GM23338 (cell line): Measurements from ENCODE around the gene HSPH1. TPM values are rescaled to one million over a fixed set of nuclear protein-coding genes. Genes with fewer than 3 reads are reported as not detected.

Experiments
- ATAC-seq: fragments of 200-7000 bp; cut with Tn5 transposase; 3 replicates; pipeline ENCODE4 v1.9.1; 2020
- DNase-seq: peaks from one replicate; pipeline ENCODE4 v3.0.0-alpha.2; 2015; ENCODE audit warnings: low spot score
- H2AFZ ChIP-seq: fragments of 200-600 bp; sonication (generic); 2 replicates; pipeline ENCODE4 v1.8.0; 2016; ENCODE audit warnings: antibody characterized with exemption, mild to moderate bottlenecking, moderate library complexity
- H3F3A ChIP-seq: fragments of 200-600 bp; sonication (generic); replicated peaks from 2 replicates; pipeline ENCODE4 v1.8.0; 2017; ENCODE audit warnings: antibody characterized with exemption, mixed run types, low read depth
- H3K27ac ChIP-seq: fragments of 200-600 bp; sonication (generic); 2 replicates; pipeline ENCODE4 v1.6.1; 2016; ENCODE audit warnings: low read depth
- H3K27me3 ChIP-seq: fragments of 200-600 bp; sonication (generic); 2 replicates; pipeline ENCODE4 v1.8.0; 2016; ENCODE audit warnings: mild to moderate bottlenecking, mixed run types, moderate library complexity; ENCODE audit not compliant: insufficient read depth
- H3K36me3 ChIP-seq: fragments of 200-600 bp; sonication (generic); 2 replicates; pipeline ENCODE4 v1.8.0; 2016; ENCODE audit warnings: mild to moderate bottlenecking; ENCODE audit not compliant: insufficient read depth
- H3K4me1 ChIP-seq: fragments of 200-600 bp; sonication (generic); 2 replicates; pipeline ENCODE4 v1.8.0; 2016; ENCODE audit warnings: mild to moderate bottlenecking, moderate library complexity; ENCODE audit not compliant: insufficient read depth
- H3K4me2 ChIP-seq: fragments of 200-600 bp; sonication (generic); 2 replicates; pipeline ENCODE4 v1.7.1; 2017; ENCODE audit warnings: mixed run types
- H3K4me3 ChIP-seq: fragments of 200-600 bp; sonication (generic); 2 replicates; pipeline ENCODE4 v1.6.1; 2016; ENCODE audit warnings: mixed run types
- H3K79me2 ChIP-seq: fragments of 200-600 bp; sonication (generic); replicated peaks from 2 replicates; pipeline ENCODE4 v1.8.0; 2017; ENCODE audit warnings: mild to moderate bottlenecking; ENCODE audit not compliant: insufficient read depth
- H3K9me2 ChIP-seq: fragments of 200-600 bp; sonication (generic); 2 replicates; pipeline ENCODE4 v1.8.0; 2017; ENCODE audit not compliant: insufficient read depth
- H4K20me1 ChIP-seq: fragments of 200-600 bp; sonication (generic); replicated peaks from 2 replicates; pipeline ENCODE4 v1.8.0; 2017; ENCODE audit warnings: mild to moderate bottlenecking; ENCODE audit not compliant: insufficient read depth
- H3K27ac Mint-ChIP-seq: 2 replicates; pipeline ENCODE4 v1.8.0; 2020; ENCODE audit warnings: inconsistent platforms, mild to moderate bottlenecking, moderate library complexity, mixed read lengths
- H3K27me3 Mint-ChIP-seq: 3 replicates; pipeline ENCODE4 v1.8.0; 2022; ENCODE audit warnings: low read depth, mild to moderate bottlenecking, moderate library complexity, mixed read lengths, inconsistent platforms; ENCODE audit not compliant: insufficient read depth, poor library complexity
- H3K36me3 Mint-ChIP-seq: 3 replicates; pipeline ENCODE4 v1.8.0; 2021; ENCODE audit warnings: low read depth, mild to moderate bottlenecking, inconsistent platforms, moderate library complexity, mixed read lengths
- H3K4me1 Mint-ChIP-seq: 3 replicates; pipeline ENCODE4 v1.8.0; 2020; ENCODE audit warnings: mild to moderate bottlenecking, inconsistent platforms, mixed read lengths
- H3K4me3 Mint-ChIP-seq: 3 replicates; pipeline ENCODE4 v1.8.0; 2021; ENCODE audit warnings: moderate library complexity, mild to moderate bottlenecking, inconsistent platforms, mixed read lengths
- H3K9me3 Mint-ChIP-seq: 3 replicates; pipeline ENCODE4 v1.8.0; 2020; ENCODE audit warnings: moderate library complexity, mild to moderate bottlenecking, inconsistent platforms, mixed read lengths
- CREB1 ChIP-seq: fragments of 250-450 bp; sonication (Bioruptor Pico); IDR thresholded peaks from 2 replicates; pipeline ENCODE4 v1.5.0; 2020; ENCODE audit warnings: low read depth, mild to moderate bottlenecking, moderate library complexity
- EZH2 ChIP-seq: fragments of 200-600 bp; sonication (generic); IDR thresholded peaks from one replicate; pipeline ENCODE4 v1.8.0; 2017; ENCODE audit warnings: antibody characterized with exemption, mild to moderate bottlenecking, low read depth; ENCODE audit not compliant: unreplicated experiment
- EZH2phosphoT487 ChIP-seq: fragments of 200-600 bp; sonication (generic); IDR thresholded peaks from one replicate; pipeline ENCODE4 v1.8.1; 2018; ENCODE audit warnings: antibody characterized with exemption; ENCODE audit not compliant: unreplicated experiment
- JUNB ChIP-seq: IDR thresholded peaks from one replicate; pipeline ENCODE4 v1.6.1; 2016; ENCODE audit warnings: antibody characterized with exemption; ENCODE audit not compliant: unreplicated experiment
- NANOG ChIP-seq: IDR thresholded peaks from 2 replicates; pipeline ENCODE4 v1.6.1; 2016; ENCODE audit warnings: antibody characterized with exemption, borderline replicate concordance
- ZNF114 ChIP-seq: fragments of 250-450 bp; sonication (Bioruptor Pico); IDR thresholded peaks from 2 replicates; pipeline ENCODE4 v1.5.0; 2020; ENCODE audit warnings: mild to moderate bottlenecking, moderate library complexity
- ZNF331 ChIP-seq: fragments of 250-450 bp; sonication (Bioruptor Pico); IDR thresholded peaks from 2 replicates; pipeline ENCODE4 v1.5.0; 2020; ENCODE audit warnings: low read depth, mild to moderate bottlenecking, moderate library complexity
- polyA plus RNA-seq: library from polyadenylated mRNA; unstranded; fragments of >200 nt; fragmentation: Nextera tagmentation; extraction: Ambion mirVana; gene quantifications from 2 replicates; pipeline ENCODE4 v1.2.1, GENCODE V29; 2016
- total RNA-seq: library from RNA; depleted of rRNA; stranded (reverse); fragments of >200 nt; shearing (Covaris generic); gene quantifications from 2 replicates; pipeline ENCODE4 v1.2.3, GENCODE V29; 2014
- TF ChIP-seq, protein P1 (sequence below): fragments of 250-450 bp; sonication (Bioruptor Pico); IDR thresholded peaks from 2 replicates; pipeline ENCODE4 v1.5.0; 2020; ENCODE audit warnings: mild to moderate bottlenecking, moderate library complexity

Gene HSPH1
- total and polyA plus RNA-seq, 2 experiments from 2014 or later: 112 to 147 TPM

DNA sequence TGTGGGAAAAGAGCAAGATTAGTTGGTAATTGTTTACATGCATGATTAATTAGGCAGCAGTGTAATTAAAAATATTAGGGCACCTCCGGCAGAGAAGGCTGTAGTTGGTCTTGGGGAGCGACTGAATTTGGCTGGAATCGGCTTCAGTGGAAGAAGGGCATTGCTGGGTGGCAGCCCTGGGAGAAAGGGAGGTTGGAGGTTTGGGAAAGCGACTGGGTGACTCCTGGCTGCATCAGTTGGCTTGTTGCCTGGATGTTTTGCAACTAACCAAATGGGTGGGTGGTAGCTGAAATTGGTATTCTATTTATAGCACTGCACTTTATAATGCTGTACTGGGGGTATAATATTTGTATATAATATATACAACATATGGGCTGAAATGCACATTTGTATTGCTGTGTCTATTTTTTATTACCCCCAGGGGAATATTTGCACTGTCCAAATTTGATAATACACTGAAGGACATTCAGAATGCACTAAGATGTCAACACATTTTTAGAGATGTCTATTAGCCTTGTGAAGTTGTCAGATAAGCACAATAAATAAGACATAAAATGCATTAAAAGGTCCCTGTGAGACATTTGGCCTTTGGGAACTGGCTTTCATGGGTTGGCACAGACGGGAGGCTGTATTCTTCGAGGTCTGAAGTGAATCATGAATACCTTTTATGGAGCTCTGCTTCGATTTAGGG lies 39.8 kb upstream of the HSPH1 start:
- ATAC-seq: no peak
- no peaks in the 10 kb centered on the region for H3K36me3 ChIP-seq
- H3K4me3 ChIP-seq: peak overlapping the region; percentile 59
- no peaks in the 10 kb centered on the region for H3K36me3 Mint-ChIP-seq
- peak overlapping the region; percentile 89 for H3K4me2 ChIP-seq
- H3F3A ChIP-seq: no peaks in the 10 kb centered on the region
- peaks cover 17% of the 10 kb centered on the region for H3K4me1 Mint-ChIP-seq
- H3K4me3 Mint-ChIP-seq: peak overlapping the region; percentile 75
- H2AFZ ChIP-seq: no peak overlapping the region
- peaks cover 7% of the 10 kb centered on the region for H3K4me1 ChIP-seq
- TF ChIP-seq ZNF331 (no peak), ZNF114 (CRISPR knock-in tag) (no peak), CREB1 (no peak), EZH2 (no peak), JUNB (no peak), EZH2phosphoT487 (no peak), NANOG (no peak)
- TF ChIP-seq, protein P1, sequence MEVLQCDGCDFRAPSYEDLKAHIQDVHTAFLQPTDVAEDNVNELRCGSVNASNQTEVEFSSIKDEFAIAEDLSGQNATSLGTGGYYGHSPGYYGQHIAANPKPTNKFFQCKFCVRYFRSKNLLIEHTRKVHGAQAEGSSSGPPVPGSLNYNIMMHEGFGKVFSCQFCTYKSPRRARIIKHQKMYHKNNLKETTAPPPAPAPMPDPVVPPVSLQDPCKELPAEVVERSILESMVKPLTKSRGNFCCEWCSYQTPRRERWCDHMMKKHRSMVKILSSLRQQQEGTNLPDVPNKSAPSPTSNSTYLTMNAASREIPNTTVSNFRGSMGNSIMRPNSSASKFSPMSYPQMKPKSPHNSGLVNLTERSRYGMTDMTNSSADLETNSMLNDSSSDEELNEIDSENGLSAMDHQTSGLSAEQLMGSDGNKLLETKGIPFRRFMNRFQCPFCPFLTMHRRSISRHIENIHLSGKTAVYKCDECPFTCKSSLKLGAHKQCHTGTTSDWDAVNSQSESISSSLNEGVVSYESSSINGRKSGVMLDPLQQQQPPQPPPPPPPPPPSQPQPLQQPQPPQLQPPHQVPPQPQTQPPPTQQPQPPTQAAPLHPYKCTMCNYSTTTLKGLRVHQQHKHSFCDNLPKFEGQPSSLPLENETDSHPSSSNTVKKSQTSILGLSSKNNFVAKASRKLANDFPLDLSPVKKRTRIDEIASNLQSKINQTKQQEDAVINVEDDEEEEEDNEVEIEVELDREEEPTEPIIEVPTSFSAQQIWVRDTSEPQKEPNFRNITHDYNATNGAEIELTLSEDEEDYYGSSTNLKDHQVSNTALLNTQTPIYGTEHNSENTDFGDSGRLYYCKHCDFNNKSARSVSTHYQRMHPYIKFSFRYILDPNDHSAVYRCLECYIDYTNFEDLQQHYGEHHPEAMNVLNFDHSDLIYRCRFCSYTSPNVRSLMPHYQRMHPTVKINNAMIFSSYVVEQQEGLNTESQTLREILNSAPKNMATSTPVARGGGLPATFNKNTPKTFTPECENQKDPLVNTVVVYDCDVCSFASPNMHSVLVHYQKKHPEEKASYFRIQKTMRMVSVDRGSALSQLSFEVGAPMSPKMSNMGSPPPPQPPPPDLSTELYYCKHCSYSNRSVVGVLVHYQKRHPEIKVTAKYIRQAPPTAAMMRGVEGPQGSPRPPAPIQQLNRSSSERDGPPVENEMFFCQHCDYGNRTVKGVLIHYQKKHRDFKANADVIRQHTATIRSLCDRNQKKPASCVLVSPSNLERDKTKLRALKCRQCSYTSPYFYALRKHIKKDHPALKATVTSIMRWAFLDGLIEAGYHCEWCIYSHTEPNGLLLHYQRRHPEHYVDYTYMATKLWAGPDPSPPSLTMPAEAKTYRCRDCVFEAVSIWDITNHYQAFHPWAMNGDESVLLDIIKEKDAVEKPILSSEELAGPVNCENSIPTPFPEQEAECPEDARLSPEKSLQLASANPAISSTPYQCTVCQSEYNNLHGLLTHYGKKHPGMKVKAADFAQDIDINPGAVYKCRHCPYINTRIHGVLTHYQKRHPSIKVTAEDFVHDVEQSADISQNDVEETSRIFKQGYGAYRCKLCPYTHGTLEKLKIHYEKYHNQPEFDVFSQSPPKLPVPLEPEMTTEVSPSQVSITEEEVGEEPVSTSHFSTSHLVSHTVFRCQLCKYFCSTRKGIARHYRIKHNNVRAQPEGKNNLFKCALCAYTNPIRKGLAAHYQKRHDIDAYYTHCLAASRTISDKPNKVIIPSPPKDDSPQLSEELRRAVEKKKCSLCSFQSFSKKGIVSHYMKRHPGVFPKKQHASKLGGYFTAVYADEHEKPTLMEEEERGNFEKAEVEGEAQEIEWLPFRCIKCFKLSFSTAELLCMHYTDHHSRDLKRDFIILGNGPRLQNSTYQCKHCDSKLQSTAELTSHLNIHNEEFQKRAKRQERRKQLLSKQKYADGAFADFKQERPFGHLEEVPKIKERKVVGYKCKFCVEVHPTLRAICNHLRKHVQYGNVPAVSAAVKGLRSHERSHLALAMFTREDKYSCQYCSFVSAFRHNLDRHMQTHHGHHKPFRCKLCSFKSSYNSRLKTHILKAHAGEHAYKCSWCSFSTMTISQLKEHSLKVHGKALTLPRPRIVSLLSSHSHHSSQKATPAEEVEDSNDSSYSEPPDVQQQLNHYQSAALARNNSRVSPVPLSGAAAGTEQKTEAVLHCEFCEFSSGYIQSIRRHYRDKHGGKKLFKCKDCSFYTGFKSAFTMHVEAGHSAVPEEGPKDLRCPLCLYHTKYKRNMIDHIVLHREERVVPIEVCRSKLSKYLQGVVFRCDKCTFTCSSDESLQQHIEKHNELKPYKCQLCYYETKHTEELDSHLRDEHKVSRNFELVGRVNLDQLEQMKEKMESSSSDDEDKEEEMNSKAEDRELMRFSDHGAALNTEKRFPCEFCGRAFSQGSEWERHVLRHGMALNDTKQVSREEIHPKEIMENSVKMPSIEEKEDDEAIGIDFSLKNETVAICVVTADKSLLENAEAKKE (CRISPR knock-in tag): no peak
- peaks cover 9% of the 10 kb centered on the region; the same call in 1 of the 2 replicates for H3K27me3 ChIP-seq
- H3K27me3 Mint-ChIP-seq: peaks cover 11% of the 10 kb centered on the region
- H4K20me1 ChIP-seq: no peaks in the 10 kb centered on the region
- no peaks in the 10 kb centered on the region for H3K9me2 ChIP-seq
- H3K27ac Mint-ChIP-seq: no peak overlapping the region
- H3K27ac ChIP-seq: no peak overlapping the region
- no peak for DNase-seq
- H3K79me2 ChIP-seq: no peaks in the 10 kb centered on the region
- H3K9me3 Mint-ChIP-seq: no peaks in the 10 kb centered on the region; the same call in 2 of the 3 replicates
